GM21360 (cell line): Measurements from ENCODE around the gene LGI4.
"Not testable (repeated sequence)": the region's sequence is repeated elsewhere in the genome, so short reads cannot be mapped to it uniquely, and the experiment has no call there.

ENCODE experiments used
- ATAC-seq: cut with Tn5 transposase; IDR thresholded peaks from one replicate; pipeline ENCODE4 v1.9.1; 2021; ENCODE audit warnings: mild to moderate bottlenecking, moderate library complexity; ENCODE audit not compliant: unreplicated experiment

The LGI4 gene

GRCh38 chr19:35161434-35161743 lies 26.5 kb upstream of the LGI4 start:
- ATAC-seq, result no peak

GRCh38 chr19:35160629-35161433 lies 26.0 kb upstream of the LGI4 start:
- no peak for ATAC-seq

- no peak for ATAC-seq
Observed at GRCh38 chr19:35159606-35160005, 24.7 kb upstream of the LGI4 start.

DNA sequence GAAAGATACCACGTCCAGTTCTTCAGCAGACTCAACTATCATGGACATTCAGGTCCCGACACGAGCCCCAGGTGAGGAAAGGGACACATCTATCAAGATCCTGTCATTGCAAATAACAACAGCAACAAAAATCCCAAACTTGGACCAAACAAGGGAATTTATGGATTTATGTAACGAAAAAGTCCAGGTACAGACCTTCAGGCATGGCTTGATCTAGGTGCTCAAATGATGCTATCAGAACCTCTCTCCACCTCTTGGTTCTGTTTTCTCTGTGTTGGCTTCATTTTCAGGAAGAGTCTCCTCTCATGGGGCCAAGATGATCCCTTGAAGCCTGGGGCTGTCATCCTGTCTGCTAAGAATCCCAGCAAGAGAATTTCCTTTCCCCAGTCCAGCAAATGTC lies 22.6 kb upstream of the LGI4 start:
- ATAC-seq, result no peak

GRCh38 chr19:35156673-35157014 lies 21.8 kb upstream of the LGI4 start:
- ATAC-seq, result no peak

GRCh38 chr19:35155981-35156672 lies 21.3 kb upstream of the LGI4 start:
- ATAC-seq, result no peak

- ATAC-seq, result no peak
Observed at GRCh38 chr19:35155441-35155840, 20.6 kb upstream of the LGI4 start.

GRCh38 chr19:35154525-35155406 lies 19.9 kb upstream of the LGI4 start, which contains the start of gene FXYD5:
Gene FXYD5 (plus strand): TSS chr19:35154735. CDS start chr19:35155551, 816 bp downstream.
- no peak for ATAC-seq

GRCh38 chr19:35153701-35154524 lies 19.1 kb upstream of the LGI4 start:
- ATAC-seq, result no peak

- ATAC-seq, result not testable (repeated sequence)
Observed at GRCh38 chr19:35153129-35153522, 18.3 kb upstream of the LGI4 start.

GRCh38 chr19:35151273-35152065 lies 16.6 kb upstream of the LGI4 start:
- ATAC-seq, result no peak

- no peak for ATAC-seq
Observed at GRCh38 chr19:35150445-35150844, 15.6 kb upstream of the LGI4 start.

DNA sequence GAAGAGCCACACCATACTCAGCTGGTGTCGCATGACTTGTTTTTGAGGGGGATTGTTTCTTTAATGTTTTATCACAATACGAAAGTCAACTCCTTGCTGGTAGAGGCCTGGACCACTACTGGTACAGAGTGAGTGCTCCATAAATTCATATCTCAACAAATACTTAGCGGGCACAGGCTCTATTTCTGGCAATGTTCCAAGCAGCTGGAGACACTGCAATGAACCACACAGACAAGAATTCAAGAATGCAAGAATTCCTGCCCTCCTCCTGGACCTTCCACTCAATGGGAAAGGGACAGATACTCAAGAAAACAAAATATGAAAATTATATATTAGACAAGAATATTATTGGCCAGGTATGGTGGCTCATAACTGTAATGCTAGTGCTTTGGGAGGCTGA lies 14.6 kb upstream of the LGI4 start:
- ATAC-seq, result no peak

DNA sequence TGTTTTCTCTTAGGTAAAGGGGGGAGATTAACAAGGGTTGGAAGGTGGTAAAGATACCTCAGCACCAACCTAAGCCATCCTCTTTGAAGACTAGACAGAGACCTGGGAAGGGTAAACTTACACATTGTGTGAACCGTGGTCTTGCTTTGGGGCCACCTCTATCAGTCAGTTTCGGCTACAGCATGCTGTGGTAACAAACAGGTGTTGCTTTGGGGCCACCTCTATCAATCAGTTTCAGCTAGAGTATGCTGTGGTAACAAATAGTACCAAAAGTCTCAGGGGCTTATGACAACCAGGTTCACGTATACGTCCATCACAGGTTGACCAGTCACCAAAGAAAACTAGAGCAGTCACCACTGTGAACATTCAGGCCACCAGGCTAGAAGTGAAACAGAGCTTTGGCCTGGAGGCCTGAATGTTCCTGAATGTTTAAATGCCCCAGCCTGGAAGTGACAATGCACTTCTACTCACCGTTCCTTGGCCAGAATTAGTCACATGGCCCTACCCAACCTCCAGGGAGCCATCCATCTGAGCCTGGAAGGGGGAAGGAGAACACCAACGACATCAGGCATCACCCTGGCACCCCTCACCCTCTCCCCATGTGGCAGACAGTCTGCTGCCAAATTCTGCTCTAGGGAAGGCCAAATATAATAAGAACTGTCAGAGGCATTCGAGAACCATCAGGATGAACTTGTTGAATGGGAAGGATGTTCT lies 12.0 kb upstream of the LGI4 start:
- ATAC-seq, result no peak

GRCh38 chr19:35144600-35145436 lies 10.0 kb upstream of the LGI4 start:
- ATAC-seq, result no peak

- no peak for ATAC-seq
Observed at GRCh38 chr19:35144259-35144599, 9.4 kb upstream of the LGI4 start.

DNA sequence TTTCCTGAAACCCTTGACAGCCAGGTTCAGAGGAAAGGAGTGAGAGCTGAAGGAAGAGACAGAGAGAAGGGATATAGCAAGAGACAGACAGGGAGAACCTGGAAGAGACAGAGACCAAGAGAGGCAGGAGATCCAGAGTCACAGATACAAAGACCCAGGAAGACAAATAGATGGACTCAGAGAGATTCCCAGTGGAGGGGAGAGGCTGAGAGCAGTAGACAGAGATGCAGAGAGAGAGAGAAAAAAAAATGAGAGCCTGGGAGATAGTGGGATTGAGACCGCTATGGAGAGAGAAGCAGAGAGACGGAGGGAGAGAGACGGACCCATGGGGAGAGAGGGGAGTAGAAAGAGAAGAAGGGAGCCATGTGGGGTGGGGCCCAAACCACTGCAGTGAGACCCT lies 9.0 kb upstream of the LGI4 start:
- ATAC-seq, result no peak

- ATAC-seq, result no peak
Observed at GRCh38 chr19:35143231-35143715, 8.4 kb upstream of the LGI4 start, which contains the start of gene FXYD7. Gene FXYD7 (plus strand): TSS chr19:35143255. CDS start chr19:35143334, 79 bp downstream.
